Measurements from ENCODE around the gene ALPG. TPM values are rescaled to one million over a fixed set of nuclear protein-coding genes. Genes with fewer than 3 reads are reported as not detected.
"Not testable (repeated sequence)": the region's sequence is repeated elsewhere in the genome, so short reads cannot be mapped to it uniquely, and the experiment has no call there.

The ALPG gene
- total RNA-seq, 1 experiment from 2014 or later, result 2.5 TPM

DNA sequence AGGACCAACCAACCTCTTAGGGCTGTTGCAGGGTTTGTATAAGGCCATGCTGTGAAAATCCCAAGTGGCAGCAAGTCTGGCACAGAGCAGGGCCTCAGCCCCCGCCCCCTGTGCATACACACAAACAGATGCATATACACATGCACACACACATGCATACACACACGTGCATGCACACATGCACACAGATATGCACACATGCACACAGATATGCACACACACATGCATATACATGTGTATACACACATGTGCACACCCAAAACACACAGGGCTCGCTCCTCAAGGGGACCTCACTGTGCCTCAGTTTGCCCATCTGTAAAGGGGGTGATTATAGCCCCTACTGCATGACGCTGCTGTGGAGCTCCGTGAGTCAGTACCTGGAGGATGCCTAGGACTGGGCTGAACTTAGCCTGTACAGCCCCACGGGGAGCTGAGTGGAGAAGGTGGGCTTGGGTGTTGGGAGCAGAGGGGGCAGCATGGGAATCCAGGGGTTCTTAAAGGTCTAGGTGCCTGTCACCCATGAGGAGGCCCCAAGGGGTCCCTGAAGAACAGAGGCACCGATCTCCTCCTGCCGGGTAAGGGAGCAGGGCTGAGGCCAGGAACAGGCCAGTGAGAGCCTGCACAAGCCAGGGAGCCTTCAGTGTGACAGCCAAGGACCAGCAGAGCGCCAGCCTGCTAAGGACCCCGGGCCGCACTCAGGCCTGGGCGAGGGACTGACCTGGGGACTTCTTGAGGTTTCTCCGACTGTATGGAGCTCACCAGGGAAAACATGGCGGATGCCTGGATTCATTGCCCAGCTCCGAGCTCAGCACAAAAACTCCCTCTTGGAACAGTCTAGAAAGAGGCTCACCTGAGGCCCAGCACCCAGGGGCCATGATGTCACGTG lies 25.3 kb downstream of the ALPG start:
- CTCF ChIA-PET, result interaction anchor here (0.5 kb wide), 1 partner anchor 46 kb away, joined by 3 read pairs; no protein-coding TSS in a partner anchor
- TF ChIP-seq, protein P1, sequence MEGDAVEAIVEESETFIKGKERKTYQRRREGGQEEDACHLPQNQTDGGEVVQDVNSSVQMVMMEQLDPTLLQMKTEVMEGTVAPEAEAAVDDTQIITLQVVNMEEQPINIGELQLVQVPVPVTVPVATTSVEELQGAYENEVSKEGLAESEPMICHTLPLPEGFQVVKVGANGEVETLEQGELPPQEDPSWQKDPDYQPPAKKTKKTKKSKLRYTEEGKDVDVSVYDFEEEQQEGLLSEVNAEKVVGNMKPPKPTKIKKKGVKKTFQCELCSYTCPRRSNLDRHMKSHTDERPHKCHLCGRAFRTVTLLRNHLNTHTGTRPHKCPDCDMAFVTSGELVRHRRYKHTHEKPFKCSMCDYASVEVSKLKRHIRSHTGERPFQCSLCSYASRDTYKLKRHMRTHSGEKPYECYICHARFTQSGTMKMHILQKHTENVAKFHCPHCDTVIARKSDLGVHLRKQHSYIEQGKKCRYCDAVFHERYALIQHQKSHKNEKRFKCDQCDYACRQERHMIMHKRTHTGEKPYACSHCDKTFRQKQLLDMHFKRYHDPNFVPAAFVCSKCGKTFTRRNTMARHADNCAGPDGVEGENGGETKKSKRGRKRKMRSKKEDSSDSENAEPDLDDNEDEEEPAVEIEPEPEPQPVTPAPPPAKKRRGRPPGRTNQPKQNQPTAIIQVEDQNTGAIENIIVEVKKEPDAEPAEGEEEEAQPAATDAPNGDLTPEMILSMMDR (IDR thresholded peaks at IDR 0.05; ENCODE audit: insufficient read depth in 1 of 2, low read depth in 1 of 2, low read length in 1 of 2, severe bottlenecking in 1 of 2, unreplicated experiment in 1 of 2), result no peak
- no peaks in the 10 kb centered on the region for H3K9me3 ChIP-seq
- DNase-seq, result no peak
- intact Hi-C loops (cut with micrococcal nuclease; ENCODE audit: unreplicated experiment), result no loop called here
- Mint-ChIP-seq H3K4me3 (ENCODE audit: unreplicated experiment) (no peak overlapping the region), H3K36me3 (ENCODE audit: insufficient read depth, unreplicated experiment) (no peaks in the 10 kb centered on the region), H3K27me3 (ENCODE audit: insufficient read depth, unreplicated experiment) (no peaks in the 10 kb centered on the region), H3K9me3 (ENCODE audit: unreplicated experiment) (no peaks in the 10 kb centered on the region), H3K27ac (ENCODE audit: unreplicated experiment) (no peak overlapping the region), H3K4me1 (ENCODE audit: low read depth, unreplicated experiment) (no peaks in the 10 kb centered on the region)
- H3K27me3 ChIP-seq (replicated peaks; ENCODE audit: control insufficient read depth, insufficient read depth, low read length), result no peaks in the 10 kb centered on the region
- H3K36me3 ChIP-seq (ENCODE audit: control insufficient read depth, insufficient read depth, low read length), result no peaks in the 10 kb centered on the region
- POLR2A ChIA-PET, result no interaction called here
- H3K4me1 ChIP-seq, result no peaks in the 10 kb centered on the region
- H3K4me3 ChIP-seq (ENCODE audit: low read depth, low read length), result no peak overlapping the region
- no TSS peak for BruUV-seq (replicated peaks)

DNA sequence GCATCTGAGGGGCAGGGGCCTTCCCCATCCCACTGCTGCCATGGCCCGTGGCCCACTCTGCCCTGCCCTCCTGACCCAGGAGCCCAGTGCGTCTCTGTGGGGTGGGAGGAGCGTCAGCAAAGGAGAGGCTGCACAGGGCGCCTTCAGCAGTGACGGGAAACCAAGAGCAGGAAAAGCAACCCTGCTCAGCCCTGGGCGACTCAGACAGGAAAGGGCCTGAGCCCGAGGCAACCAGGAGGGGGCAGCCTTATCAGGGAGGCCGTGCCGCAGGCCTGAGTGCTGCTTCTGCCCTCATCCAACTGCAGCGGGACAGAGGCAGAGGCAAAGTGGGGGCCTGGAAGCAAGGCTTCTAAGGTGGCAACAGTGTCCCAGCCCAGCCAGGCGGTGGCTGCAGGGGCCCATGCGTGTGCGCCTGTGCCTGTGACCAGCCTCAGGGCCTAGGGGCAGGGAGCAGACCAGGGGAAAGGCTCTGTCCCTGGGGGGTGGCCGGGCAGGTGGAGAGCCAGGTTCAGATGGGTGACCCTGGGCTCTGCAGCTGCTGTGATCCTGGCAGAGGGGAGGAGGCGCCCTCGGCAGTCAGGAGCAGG lies 26.0 kb downstream of the ALPG start:
- no peak overlapping the region for H3K27ac Mint-ChIP-seq (ENCODE audit: unreplicated experiment)
- H3K9me3 Mint-ChIP-seq (ENCODE audit: unreplicated experiment), result no peaks in the 10 kb centered on the region
- Histone ChIP-seq H3K4me3 (ENCODE audit: low read depth, low read length) (no peak overlapping the region), H3K9me3 (no peaks in the 10 kb centered on the region), H3K4me1 (no peaks in the 10 kb centered on the region), H3K36me3 (ENCODE audit: control insufficient read depth, insufficient read depth, low read length) (no peaks in the 10 kb centered on the region), H3K27me3 (replicated peaks; ENCODE audit: control insufficient read depth, insufficient read depth, low read length) (no peaks in the 10 kb centered on the region)
- no peak for DNase-seq
- H3K36me3 Mint-ChIP-seq (ENCODE audit: insufficient read depth, unreplicated experiment), result no peaks in the 10 kb centered on the region
- H3K4me1 Mint-ChIP-seq (ENCODE audit: low read depth, unreplicated experiment), result no peaks in the 10 kb centered on the region
- TF ChIP-seq, protein P1 (IDR thresholded peaks at IDR 0.05; ENCODE audit: insufficient read depth in 1 of 2, low read depth in 1 of 2, low read length in 1 of 2, severe bottlenecking in 1 of 2, unreplicated experiment in 1 of 2), result no peak
- no TSS peak for BruUV-seq (replicated peaks)
- intact Hi-C loops (cut with micrococcal nuclease; ENCODE audit: unreplicated experiment), result no loop called here
- no peak overlapping the region for H3K4me3 Mint-ChIP-seq (ENCODE audit: unreplicated experiment)
- CTCF ChIA-PET, result interaction anchor here (0.5 kb wide), 1 partner anchor 47 kb away, joined by 3 read pairs; no protein-coding TSS in a partner anchor
- POLR2A ChIA-PET, result no interaction called here
- H3K27me3 Mint-ChIP-seq (ENCODE audit: insufficient read depth, unreplicated experiment), result no peaks in the 10 kb centered on the region

DNA sequence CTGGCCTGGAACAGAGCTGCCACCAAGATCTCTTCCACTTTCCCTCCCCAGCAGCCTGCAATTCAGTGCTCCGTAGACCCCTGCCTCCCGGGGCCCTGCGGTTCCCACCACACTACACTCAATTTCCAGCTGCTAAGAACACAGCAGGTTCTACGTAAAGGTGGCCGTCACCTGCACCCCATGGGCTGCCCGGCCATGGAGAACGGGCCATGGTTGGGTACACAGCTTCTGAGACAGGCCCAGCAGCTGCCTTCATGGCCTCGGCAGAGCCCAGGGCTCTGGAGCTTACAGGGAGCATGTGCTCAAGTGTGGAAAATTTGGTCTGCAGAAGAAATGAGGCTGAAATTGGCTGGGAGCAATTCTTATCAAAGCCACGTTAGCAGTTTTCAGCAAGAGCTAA lies 27.0 kb downstream of the ALPG start:
- H3K36me3 ChIP-seq (ENCODE audit: control insufficient read depth, insufficient read depth, low read length); DNase-seq; H3K9me3 ChIP-seq; H3K9me3 Mint-ChIP-seq (ENCODE audit: unreplicated experiment); H3K36me3 Mint-ChIP-seq (ENCODE audit: insufficient read depth, unreplicated experiment); POLR2A ChIA-PET; H3K4me1 Mint-ChIP-seq (ENCODE audit: low read depth, unreplicated experiment); H3K4me3 Mint-ChIP-seq (ENCODE audit: unreplicated experiment); H3K4me1 ChIP-seq; BruUV-seq (replicated peaks); H3K4me3 ChIP-seq (ENCODE audit: low read depth, low read length); H3K27me3 Mint-ChIP-seq (ENCODE audit: insufficient read depth, unreplicated experiment); H3K27ac Mint-ChIP-seq (ENCODE audit: unreplicated experiment); H3K27me3 ChIP-seq (replicated peaks; ENCODE audit: control insufficient read depth, insufficient read depth, low read length); intact Hi-C loops (cut with micrococcal nuclease; ENCODE audit: unreplicated experiment): not testable (repeated sequence)
- CTCF ChIA-PET, result interaction anchor here (0.7 kb wide), 1 partner anchor 80 kb away, joined by 3 read pairs; no protein-coding TSS in a partner anchor

Data from Caco-2 (cell line).